Measurements from ENCODE around the gene SCARF2. TPM values are rescaled to one million over a fixed set of nuclear protein-coding genes. Genes with fewer than 3 reads are reported as not detected.

SCARF2 gene
- total RNA-seq, 1 experiment from 2014 or later: 17.0 TPM

- in situ Hi-C loops (cut with HindIII; ENCODE audit: low pct_unique_long_range_greater_than_20kb, low sequenced_read_pairs): no loop called here
- DNase-seq (ENCODE audit: low read depth, low spot score): no peak
Measured at GRCh38 chr22:20405931-20406685, 31.5 kb downstream of the SCARF2 start.

GRCh38 chr22:20405291-20405930 is 32.2 kb downstream of the SCARF2 start:
- in situ Hi-C loops (cut with HindIII; ENCODE audit: low pct_unique_long_range_greater_than_20kb, low sequenced_read_pairs): no loop called here
- no peak for DNase-seq (ENCODE audit: low read depth, low spot score)

- DNase-seq (ENCODE audit: low read depth, low spot score): no peak
- in situ Hi-C loops (cut with HindIII; ENCODE audit: low pct_unique_long_range_greater_than_20kb, low sequenced_read_pairs): no loop called here
Measured at GRCh38 chr22:20404881-20405280, 32.7 kb downstream of the SCARF2 start.

- in situ Hi-C loops (cut with HindIII; ENCODE audit: low pct_unique_long_range_greater_than_20kb, low sequenced_read_pairs): no loop called here
- no peak for DNase-seq (ENCODE audit: low read depth, low spot score)
Measured at GRCh38 chr22:20403779-20404140, 33.9 kb downstream of the SCARF2 start.

GRCh38 chr22:20402960-20403778 is 34.5 kb downstream of the SCARF2 start:
- DNase-seq (ENCODE audit: low read depth, low spot score): no peak
- in situ Hi-C loops (cut with HindIII; ENCODE audit: low pct_unique_long_range_greater_than_20kb, low sequenced_read_pairs): no loop called here

GRCh38 chr22:20401376-20402014 is 36.1 kb downstream of the SCARF2 start:
- DNase-seq (ENCODE audit: low read depth, low spot score): no peak
- in situ Hi-C loops (cut with HindIII; ENCODE audit: low pct_unique_long_range_greater_than_20kb, low sequenced_read_pairs): no loop called here

GRCh38 chr22:20400606-20401375 is 36.8 kb downstream of the SCARF2 start:
- in situ Hi-C loops (cut with HindIII; ENCODE audit: low pct_unique_long_range_greater_than_20kb, low sequenced_read_pairs): no loop called here

GRCh38 chr22:20399866-20400605 is 37.6 kb downstream of the SCARF2 start:
- in situ Hi-C loops (cut with HindIII; ENCODE audit: low pct_unique_long_range_greater_than_20kb, low sequenced_read_pairs): no loop called here
- DNase-seq (ENCODE audit: low read depth, low spot score): no peak

More at GRCh38 chr22:20400606-20401375, 36.8 kb downstream of the SCARF2 start:
- DNase-seq (ENCODE audit: low read depth, low spot score): no peak

GRCh38 chr22:20398420-20398819 is 39.2 kb downstream of the SCARF2 start:
- in situ Hi-C loops (cut with HindIII; ENCODE audit: low pct_unique_long_range_greater_than_20kb, low sequenced_read_pairs): no loop called here
- DNase-seq (ENCODE audit: low read depth, low spot score): no peak

- no peak for DNase-seq (ENCODE audit: low read depth, low spot score)
- in situ Hi-C loops (cut with HindIII; ENCODE audit: low pct_unique_long_range_greater_than_20kb, low sequenced_read_pairs): no loop called here
Measured at GRCh38 chr22:20397498-20397897, 40.1 kb downstream of the SCARF2 start.

GRCh38 chr22:20396639-20397038 is 41.0 kb downstream of the SCARF2 start:
- in situ Hi-C loops (cut with HindIII; ENCODE audit: low pct_unique_long_range_greater_than_20kb, low sequenced_read_pairs): no loop called here
- DNase-seq (ENCODE audit: low read depth, low spot score): no peak

GRCh38 chr22:20395907-20396287 is 41.7 kb downstream of the SCARF2 start:
- in situ Hi-C loops (cut with HindIII; ENCODE audit: low pct_unique_long_range_greater_than_20kb, low sequenced_read_pairs): no loop called here
- DNase-seq (ENCODE audit: low read depth, low spot score): no peak

GRCh38 chr22:20395181-20395906 is 42.3 kb downstream of the SCARF2 start:
- DNase-seq (ENCODE audit: low read depth, low spot score): no peak
- in situ Hi-C loops (cut with HindIII; ENCODE audit: low pct_unique_long_range_greater_than_20kb, low sequenced_read_pairs): no loop called here

GRCh38 chr22:20393705-20394476 is 43.7 kb downstream of the SCARF2 start, which contains the start of gene ZNF74:
Gene ZNF74 (plus strand): TSS chr22:20394151. CDS start chr22:20394629, 478 bp downstream.
- in situ Hi-C loops (cut with HindIII; ENCODE audit: low pct_unique_long_range_greater_than_20kb, low sequenced_read_pairs): no loop called here
- peak; percentile 90 for DNase-seq (ENCODE audit: low read depth, low spot score)

- in situ Hi-C loops (cut with HindIII; ENCODE audit: low pct_unique_long_range_greater_than_20kb, low sequenced_read_pairs): no loop called here
- DNase-seq (ENCODE audit: low read depth, low spot score): no peak
Measured at GRCh38 chr22:20392983-20393704, 44.5 kb downstream of the SCARF2 start.

All from SK-MEL-5 (cell line).